ENCODE measurements around the gene SLC9A8. TPM values are rescaled to one million over a fixed set of nuclear protein-coding genes. Genes with fewer than 3 reads are reported as not detected.

SLC9A8 gene
- total RNA-seq, 1 donor from 2014 or later: 5.2 TPM

- Mint-ChIP-seq H3K9me3 (ENCODE audit: low read depth) (no peaks in the 10 kb centered on the region), H3K4me3 (ENCODE audit: unreplicated experiment) (no peak overlapping the region), H3K27ac (ENCODE audit: unreplicated experiment) (peak overlapping the region; percentile 88), H3K36me3 (ENCODE audit: low read depth) (peaks cover 10% of the 10 kb centered on the region), H3K4me1 (ENCODE audit: low read depth) (peaks cover 56% of the 10 kb centered on the region), H3K27me3 (ENCODE audit: low read depth) (no peaks in the 10 kb centered on the region)
- TF ChIP-seq CTCF (IDR thresholded peaks at IDR 0.05): no peak
- DNase-seq (ENCODE audit: low spot score): no peak
These were observed 41.0 kb downstream of the SLC9A8 start for GRCh38 chr20:49853640-49854039.

- Mint-ChIP-seq H3K27me3 (ENCODE audit: low read depth) (no peaks in the 10 kb centered on the region), H3K4me3 (ENCODE audit: unreplicated experiment) (no peak overlapping the region), H3K36me3 (ENCODE audit: low read depth) (peaks cover 10% of the 10 kb centered on the region), H3K4me1 (ENCODE audit: low read depth) (peaks cover 57% of the 10 kb centered on the region), H3K27ac (ENCODE audit: unreplicated experiment) (no peak overlapping the region), H3K9me3 (ENCODE audit: low read depth) (no peaks in the 10 kb centered on the region)
- no peak for DNase-seq (ENCODE audit: low spot score)
- no peak for TF ChIP-seq CTCF (IDR thresholded peaks at IDR 0.05)
These were observed 41.7 kb downstream of the SLC9A8 start for GRCh38 chr20:49854190-49854875.

GRCh38 chr20:49856904-49857303 is 44.3 kb downstream of the SLC9A8 start:
- H3K4me3 Mint-ChIP-seq (ENCODE audit: unreplicated experiment): no peak overlapping the region
- H3K27me3 Mint-ChIP-seq (ENCODE audit: low read depth): no peaks in the 10 kb centered on the region
- no peak overlapping the region for H3K27ac Mint-ChIP-seq (ENCODE audit: unreplicated experiment)

GRCh38 chr20:49858076-49858585 is 45.5 kb downstream of the SLC9A8 start:
- TF ChIP-seq CTCF (IDR thresholded peaks at IDR 0.05): no peak
- Mint-ChIP-seq H3K27ac (ENCODE audit: unreplicated experiment) (peak overlapping the region; percentile 78), H3K27me3 (ENCODE audit: low read depth) (no peaks in the 10 kb centered on the region), H3K36me3 (ENCODE audit: low read depth) (peaks cover 10% of the 10 kb centered on the region), H3K4me3 (ENCODE audit: unreplicated experiment) (no peak overlapping the region), H3K4me1 (ENCODE audit: low read depth) (peaks cover 29% of the 10 kb centered on the region), H3K9me3 (ENCODE audit: low read depth) (no peaks in the 10 kb centered on the region)
- no peak for DNase-seq (ENCODE audit: low spot score)

More at GRCh38 chr20:49856904-49857303, 44.3 kb downstream of the SLC9A8 start:
- no peak for TF ChIP-seq CTCF (IDR thresholded peaks at IDR 0.05)
- DNase-seq (ENCODE audit: low spot score): no peak
- Mint-ChIP-seq H3K36me3 (ENCODE audit: low read depth) (peaks cover 10% of the 10 kb centered on the region), H3K9me3 (ENCODE audit: low read depth) (no peaks in the 10 kb centered on the region), H3K4me1 (ENCODE audit: low read depth) (peaks cover 38% of the 10 kb centered on the region)

GRCh38 chr20:49859011-49859410 is 46.4 kb downstream of the SLC9A8 start:
- Mint-ChIP-seq H3K27me3 (ENCODE audit: low read depth) (no peaks in the 10 kb centered on the region), H3K36me3 (ENCODE audit: low read depth) (peaks cover 8% of the 10 kb centered on the region), H3K4me1 (ENCODE audit: low read depth) (peaks cover 20% of the 10 kb centered on the region), H3K4me3 (ENCODE audit: unreplicated experiment) (no peak overlapping the region), H3K27ac (ENCODE audit: unreplicated experiment) (no peak overlapping the region), H3K9me3 (ENCODE audit: low read depth) (no peaks in the 10 kb centered on the region)
- no peak for TF ChIP-seq CTCF (IDR thresholded peaks at IDR 0.05)
- no peak for DNase-seq (ENCODE audit: low spot score)
